CD4-positive, alpha-beta memory T cell (primary cell): ENCODE results near the gene TDP2. TPM values are rescaled to one million over a fixed set of nuclear protein-coding genes. Genes with fewer than 3 reads are reported as not detected.

Experiments
- CTCF ChIA-PET: fragments of 350-600 bp; sonication (Branson Sonifier 250); formaldehyde crosslinking; loops from one replicate; lab custom pipeline; 2021; ENCODE audit warnings: inconsistent platforms; ENCODE audit not compliant: partially characterized antibody; lab: Charles Lee
- POLR2A ChIA-PET: fragments of 350-600 bp; sonication (Branson Sonifier 250); formaldehyde crosslinking; loops from one replicate; lab custom pipeline; 2021; ENCODE audit not compliant: partially characterized antibody; lab: Charles Lee
- DNase-seq, 5 donors: peaks; one replicate each; pipeline versions ENCODE4 v3.0.0 to v3.0.0-alpha.2; 2020 to 2022; ENCODE audit warnings: mixed read lengths in 1 of 5
- H3K27ac ChIP-seq: one replicate; pipeline ENCODE4 v1.7.0; 2013; ENCODE audit warnings: low read depth, low read length
- H3K27me3 ChIP-seq: 2 replicates; pipeline ENCODE4 v1.7.0; 2013; ENCODE audit warnings: mild to moderate bottlenecking, low read length, moderate library complexity; ENCODE audit not compliant: insufficient read depth
- H3K36me3 ChIP-seq: 2 replicates; pipeline ENCODE4 v1.7.0; 2013; ENCODE audit warnings: mild to moderate bottlenecking, low read length, moderate library complexity; ENCODE audit not compliant: insufficient read depth
- H3K4me1 ChIP-seq: 2 replicates; pipeline ENCODE4 v1.7.0; 2013; ENCODE audit warnings: mild to moderate bottlenecking, low read length, moderate library complexity; ENCODE audit not compliant: insufficient read depth
- H3K4me3 ChIP-seq, 2 donors: one replicate each; pipeline ENCODE4 v1.7.0; 2013; ENCODE audit warnings: low read length in 2 of 2, mild to moderate bottlenecking in 1 of 2
- H3K9me3 ChIP-seq, 2 donors: one replicate each; pipeline ENCODE4 v1.7.0; 2013; ENCODE audit warnings: low read length in 2 of 2, control low read depth in 1 of 2; ENCODE audit not compliant: control insufficient read depth in 1 of 2
- H3K27ac Mint-ChIP-seq, 7 donors: one replicate each; pipeline ENCODE4 v1.8.0; 2020 to 2021; ENCODE audit warnings: mixed read lengths in 7 of 7, mild to moderate bottlenecking in 6 of 7, inconsistent platforms in 3 of 7, moderate library complexity in 3 of 7
- H3K27me3 Mint-ChIP-seq, 2 donors: one replicate each; pipeline ENCODE4 v1.8.0; 2020 to 2021; ENCODE audit warnings: mixed read lengths in 2 of 2
- H3K36me3 Mint-ChIP-seq, 2 donors: one replicate each; pipeline ENCODE4 v1.8.0; 2020 to 2021; ENCODE audit warnings: mixed read lengths in 2 of 2, inconsistent platforms in 1 of 2, mild to moderate bottlenecking in 1 of 2
- H3K4me1 Mint-ChIP-seq, 4 donors: one replicate each; pipeline ENCODE4 v1.8.0; 2020 to 2021; ENCODE audit warnings: mixed read lengths in 4 of 4, mild to moderate bottlenecking in 1 of 4
- H3K4me3 Mint-ChIP-seq, 8 donors: one replicate each; pipeline ENCODE4 v1.8.0; 2020 to 2021; ENCODE audit warnings: mixed read lengths in 8 of 8, mild to moderate bottlenecking in 7 of 8, moderate library complexity in 6 of 8, inconsistent platforms in 3 of 8
- H3K9me3 Mint-ChIP-seq, 8 donors: one replicate each; pipeline ENCODE4 v1.8.0; 2020 to 2021; ENCODE audit warnings: mixed read lengths in 8 of 8, mild to moderate bottlenecking in 5 of 8, inconsistent platforms in 3 of 8, moderate library complexity in 1 of 8
- intact Hi-C: fragments of 100-400 bp; cut with micrococcal nuclease; formaldehyde crosslinking; loops from one replicate; pipeline ENCODE4 v1.15.1; 2023
- polyA plus RNA-seq, 2 donors: library from polyadenylated mRNA; unstranded; fragments of 300-500 nt; fragmentation: Illumina TruSeq; gene quantifications; one replicate each; pipeline ENCODE4 v1.2.3, GENCODE V29; 2021
- total RNA-seq, 2 experiments: library from RNA; stranded (reverse); gene quantifications; one replicate each; pipeline ENCODE4 v1.2.3, GENCODE V29; 2021

The TDP2 gene
- total RNA-seq (10 to 100 TPM; 72.8 to 74.3 TPM), polyA plus RNA-seq (10 to 100 TPM; 43.4 to 62.2 TPM)

GRCh38 chr6:24666641-24667377 lies at the start of gene TDP2, which contains the start of gene ACOT13:
TDP2 (minus strand) TSS chr6:24666899; CDS start chr6:24666862, 37 bp downstream.
ACOT13 (plus strand) TSS chr6:24667077; CDS start chr6:24667264, 187 bp downstream.
- H3K9me3 ChIP-seq, result no peaks in the 10 kb centered on the region
- Mint-ChIP-seq H3K4me1 (peaks cover 34 to 73% (median 51%) of the 10 kb centered on the region in 4 donors), H3K4me3 (peak within 1 kb of the TSS; percentile 96 to 100 (median 99)), H3K27me3 (no peaks in the 10 kb centered on the region), H3K36me3 (peaks cover 34 to 51% of the 10 kb centered on the region in 2 donors), H3K27ac (peak within 1 kb of the TSS; percentile 95 to 100 (median 98)), H3K9me3 (peaks cover 0 to 8% (median 3%) of the 10 kb centered on the region in 8 donors)
- H3K27ac ChIP-seq, result peak within 1 kb of the TSS; percentile 86
- peaks cover 14% of the 10 kb centered on the region for H3K36me3 ChIP-seq
- POLR2A ChIA-PET, result interaction anchor here (0.7 to 3.5 kb wide), 19 partner anchors 9 to 1354 kb away, joined by 3 to 45 read pairs (median 5); partner anchors contain the start of genes ALDH5A1, C6orf62, GMNN and KIAA0319
- H3K27me3 ChIP-seq, result no peaks in the 10 kb centered on the region
- intact Hi-C loops, result loop anchor here (1.0 to 10.0 kb wide), 5 partner anchors 21 to 172 kb away; partner anchors contain the start of genes ALDH5A1, GMNN and KIAA0319
- H3K4me3 ChIP-seq, result peak within 1 kb of the TSS; percentile 79 to 97
- peaks cover 43% of the 10 kb centered on the region for H3K4me1 ChIP-seq
- DNase-seq, result peak; percentile 97 to 98 (median 98)
- CTCF ChIA-PET, result interaction anchor here (1.2 to 3.9 kb wide), 3 partner anchors 31 to 88 kb away, joined by 3 to 36 read pairs (median 6); no protein-coding TSS in a partner anchor

- intact Hi-C loops, result no loop called here
- H3K4me3 ChIP-seq, result no peak overlapping the region
- Mint-ChIP-seq H3K4me3 (peak overlapping the region in 6 of 8 donors; percentile 12 to 66 (median 48)), H3K27ac (peak overlapping the region in 6 of 7 donors; percentile 61 to 89 (median 70)), H3K27me3 (no peaks in the 10 kb centered on the region), H3K9me3 (peaks cover 0 to 3% (median 0%) of the 10 kb centered on the region in 8 donors), H3K4me1 (peaks cover 35 to 61% (median 49%) of the 10 kb centered on the region in 4 donors), H3K36me3 (peaks cover 58 to 85% of the 10 kb centered on the region in 2 donors)
- H3K27ac ChIP-seq, result peak overlapping the region; percentile 9
- H3K36me3 ChIP-seq, result peaks cover 84% of the 10 kb centered on the region
- ChIA-PET CTCF (interaction anchor here (1.4 kb wide), 1 partner anchor 307 kb away, joined by 3 read pairs; no protein-coding TSS in a partner anchor), POLR2A (interaction anchor here (0.8 to 1.4 kb wide), 2 partner anchors 9 to 44 kb away, joined by 4 to 5 read pairs; partner anchors contain the start of genes ACOT13, C6orf62 and TDP2)
- H3K4me1 ChIP-seq, result peaks cover 48% of the 10 kb centered on the region
- H3K9me3 ChIP-seq, result no peaks in the 10 kb centered on the region
- no peaks in the 10 kb centered on the region for H3K27me3 ChIP-seq
- no peak for DNase-seq
Observed at GRCh38 chr6:24710519-24711303, 44.0 kb upstream of the TDP2 start.

GRCh38 chr6:24709014-24709711 lies 42.5 kb upstream of the TDP2 start:
- POLR2A ChIA-PET, result interaction anchor here (1.4 to 2.2 kb wide), 3 partner anchors 10 to 43 kb away, joined by 4 to 19 read pairs (median 7); partner anchors contain the start of genes ACOT13, C6orf62 and TDP2
- peak overlapping the region; percentile 14 for H3K27ac ChIP-seq
- H3K4me3 Mint-ChIP-seq, result no peak overlapping the region
- peaks cover 61 to 85% of the 10 kb centered on the region in 2 donors for H3K36me3 Mint-ChIP-seq
- H3K9me3 Mint-ChIP-seq, result peaks cover 0 to 3% (median 0%) of the 10 kb centered on the region in 8 donors
- H3K36me3 ChIP-seq, result peaks cover 88% of the 10 kb centered on the region
- H3K9me3 ChIP-seq, result no peaks in the 10 kb centered on the region
- H3K27me3 Mint-ChIP-seq, result no peaks in the 10 kb centered on the region
- CTCF ChIA-PET, result interaction anchor here (0.9 kb wide), 1 partner anchor 129 kb away, joined by 3 read pairs; no protein-coding TSS in a partner anchor
- intact Hi-C loops, result no loop called here
- H3K27ac Mint-ChIP-seq, result peak overlapping the region in 5 of 7 donors; percentile 6 to 65 (median 52)
- no peak overlapping the region for H3K4me3 ChIP-seq
- H3K4me1 Mint-ChIP-seq, result peaks cover 29 to 51% (median 40%) of the 10 kb centered on the region in 4 donors
- DNase-seq, result no peak
- no peaks in the 10 kb centered on the region for H3K27me3 ChIP-seq
- peaks cover 32% of the 10 kb centered on the region for H3K4me1 ChIP-seq

- peaks cover 25 to 49% (median 37%) of the 10 kb centered on the region in 4 donors for H3K4me1 Mint-ChIP-seq
- H3K27ac ChIP-seq, result no peak overlapping the region
- no peaks in the 10 kb centered on the region for H3K9me3 ChIP-seq
- no peak overlapping the region for H3K4me3 Mint-ChIP-seq
- POLR2A ChIA-PET, result interaction anchor here (1.9 to 2.2 kb wide), 2 partner anchors 10 to 13 kb away, joined by 7 to 19 read pairs; partner anchors contain the start of gene C6orf62
- no peak for DNase-seq
- H3K36me3 ChIP-seq, result peaks cover 88% of the 10 kb centered on the region
- H3K36me3 Mint-ChIP-seq, result peaks cover 60 to 85% of the 10 kb centered on the region in 2 donors
- intact Hi-C loops, result no loop called here
- no peaks in the 10 kb centered on the region for H3K27me3 Mint-ChIP-seq
- H3K4me3 ChIP-seq, result no peak overlapping the region
- CTCF ChIA-PET, result interaction anchor here (0.9 to 1.1 kb wide), 2 partner anchors 12 to 128 kb away, joined by 3 read pairs; no protein-coding TSS in a partner anchor
- peak overlapping the region in 3 of 7 donors; percentile 42 to 65 (median 57) for H3K27ac Mint-ChIP-seq
- H3K27me3 ChIP-seq, result no peaks in the 10 kb centered on the region
- H3K4me1 ChIP-seq, result peaks cover 27% of the 10 kb centered on the region
- peaks cover 0 to 3% (median 0%) of the 10 kb centered on the region in 8 donors for H3K9me3 Mint-ChIP-seq
Observed at GRCh38 chr6:24708612-24709011, 41.9 kb upstream of the TDP2 start.

- Mint-ChIP-seq H3K9me3 (no peaks in the 10 kb centered on the region), H3K36me3 (peaks cover 38 to 76% of the 10 kb centered on the region in 2 donors), H3K27ac (peak overlapping the region in 2 of 7 donors; percentile 57), H3K27me3 (no peaks in the 10 kb centered on the region), H3K4me3 (no peak overlapping the region), H3K4me1 (peaks cover 10 to 35% (median 19%) of the 10 kb centered on the region in 4 donors)
- Histone ChIP-seq H3K4me1 (no peaks in the 10 kb centered on the region), H3K9me3 (no peaks in the 10 kb centered on the region), H3K4me3 (no peak overlapping the region), H3K36me3 (peaks cover 66% of the 10 kb centered on the region), H3K27me3 (no peaks in the 10 kb centered on the region), H3K27ac (no peak overlapping the region)
- DNase-seq, result no peak
- CTCF ChIA-PET, result interaction anchor here (1.5 to 13.2 kb wide), 2 partner anchors 14 to 123 kb away, joined by 5 to 185 read pairs; partner anchors contain the start of gene C6orf62
- POLR2A ChIA-PET, result interaction anchor here (1.0 to 5.0 kb wide), 4 partner anchors 14 to 123 kb away, joined by 3 to 24 read pairs (median 4); partner anchors contain the start of genes ACOT13, C6orf62 and TDP2
- intact Hi-C loops, result loop anchor here (5.0 kb wide), 1 partner anchor 37 kb away; the partner anchor contains the start of genes ACOT13 and TDP2
Observed at GRCh38 chr6:24704468-24704867, 37.8 kb upstream of the TDP2 start.
